Mesothelial cell of epicardium (in vitro differentiated cells): Measurements from ENCODE around the gene AHCY. TPM values are rescaled to one million over a fixed set of nuclear protein-coding genes. Genes with fewer than 3 reads are reported as not detected.

Experiments
- DNase-seq, 2 experiments: peaks; one replicate each; pipeline ENCODE4 v3.0.0; 2021; ENCODE audit warnings: low spot score in 2 of 2; ENCODE audit not compliant: unreplicated experiment in 2 of 2
- H3K27ac Mint-ChIP-seq: 2 replicates; pipeline ENCODE4 v1.8.0; 2021; ENCODE audit warnings: mixed read lengths
- H3K27me3 Mint-ChIP-seq: 2 replicates; pipeline ENCODE4 v1.8.0; 2021; ENCODE audit warnings: low read depth, mixed read lengths
- H3K36me3 Mint-ChIP-seq: 2 replicates; pipeline ENCODE4 v1.8.0; 2021; ENCODE audit warnings: mixed read lengths
- H3K4me1 Mint-ChIP-seq: 2 replicates; pipeline ENCODE4 v1.8.0; 2021; ENCODE audit warnings: mixed read lengths
- H3K4me3 Mint-ChIP-seq: 2 replicates; pipeline ENCODE4 v1.8.0; 2021; ENCODE audit warnings: mild to moderate bottlenecking, moderate library complexity, mixed read lengths
- H3K9me3 Mint-ChIP-seq: 2 replicates; pipeline ENCODE4 v1.8.0; 2021; ENCODE audit warnings: mixed read lengths
- total RNA-seq: library from RNA; stranded (reverse); gene quantifications from 3 replicates; pipeline ENCODE4 v1.2.1, GENCODE V29; 2021
- TF ChIP-seq, protein P1 (sequence below): fragments of 200-600 bp; sonication (generic); IDR thresholded peaks from one replicate; pipeline ENCODE4 v1.5.0; 2021; ENCODE audit warnings: antibody characterized with exemption; ENCODE audit not compliant: unreplicated experiment

The AHCY gene
- total RNA-seq, 1 donor from 2014 or later: 150 TPM

DNA sequence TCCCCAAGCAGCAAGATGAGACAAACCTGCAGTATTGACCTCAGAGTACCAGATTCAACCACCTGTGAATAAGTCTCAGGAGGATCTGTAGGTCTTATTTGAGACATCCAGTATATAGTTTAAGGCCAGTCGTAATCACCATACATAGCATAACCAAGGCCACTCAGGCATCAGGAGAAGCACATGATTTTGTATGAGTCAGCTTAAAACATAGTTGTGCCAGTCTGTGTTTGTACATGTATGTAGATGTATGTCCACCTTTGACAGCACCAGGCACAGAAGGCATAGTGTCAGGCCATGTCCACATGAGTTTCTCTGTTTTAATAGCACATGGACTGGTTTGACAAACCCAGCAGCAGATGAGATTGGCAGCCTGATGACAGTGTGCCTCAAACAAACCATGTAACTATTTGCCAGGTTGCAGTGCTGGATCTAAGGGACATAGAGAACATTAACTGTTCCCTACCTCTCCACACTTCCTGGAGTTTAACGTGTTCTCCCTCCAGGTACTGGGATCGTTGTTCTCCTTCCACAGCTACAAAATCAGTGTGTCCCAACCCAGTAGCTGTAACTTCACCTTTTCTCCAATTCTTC lies 70.6 kb downstream of the AHCY start:
- peaks cover 28% of the 10 kb centered on the region for H3K9me3 Mint-ChIP-seq
- H3K27me3 Mint-ChIP-seq: no peaks in the 10 kb centered on the region
- H3K27ac Mint-ChIP-seq: no peak overlapping the region
- H3K36me3 Mint-ChIP-seq: peaks cover 4% of the 10 kb centered on the region
- H3K4me3 Mint-ChIP-seq: no peak overlapping the region
- H3K4me1 Mint-ChIP-seq: no peaks in the 10 kb centered on the region
- TF ChIP-seq, protein P1, sequence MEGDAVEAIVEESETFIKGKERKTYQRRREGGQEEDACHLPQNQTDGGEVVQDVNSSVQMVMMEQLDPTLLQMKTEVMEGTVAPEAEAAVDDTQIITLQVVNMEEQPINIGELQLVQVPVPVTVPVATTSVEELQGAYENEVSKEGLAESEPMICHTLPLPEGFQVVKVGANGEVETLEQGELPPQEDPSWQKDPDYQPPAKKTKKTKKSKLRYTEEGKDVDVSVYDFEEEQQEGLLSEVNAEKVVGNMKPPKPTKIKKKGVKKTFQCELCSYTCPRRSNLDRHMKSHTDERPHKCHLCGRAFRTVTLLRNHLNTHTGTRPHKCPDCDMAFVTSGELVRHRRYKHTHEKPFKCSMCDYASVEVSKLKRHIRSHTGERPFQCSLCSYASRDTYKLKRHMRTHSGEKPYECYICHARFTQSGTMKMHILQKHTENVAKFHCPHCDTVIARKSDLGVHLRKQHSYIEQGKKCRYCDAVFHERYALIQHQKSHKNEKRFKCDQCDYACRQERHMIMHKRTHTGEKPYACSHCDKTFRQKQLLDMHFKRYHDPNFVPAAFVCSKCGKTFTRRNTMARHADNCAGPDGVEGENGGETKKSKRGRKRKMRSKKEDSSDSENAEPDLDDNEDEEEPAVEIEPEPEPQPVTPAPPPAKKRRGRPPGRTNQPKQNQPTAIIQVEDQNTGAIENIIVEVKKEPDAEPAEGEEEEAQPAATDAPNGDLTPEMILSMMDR: no peak
- DNase-seq: no peak

DNA sequence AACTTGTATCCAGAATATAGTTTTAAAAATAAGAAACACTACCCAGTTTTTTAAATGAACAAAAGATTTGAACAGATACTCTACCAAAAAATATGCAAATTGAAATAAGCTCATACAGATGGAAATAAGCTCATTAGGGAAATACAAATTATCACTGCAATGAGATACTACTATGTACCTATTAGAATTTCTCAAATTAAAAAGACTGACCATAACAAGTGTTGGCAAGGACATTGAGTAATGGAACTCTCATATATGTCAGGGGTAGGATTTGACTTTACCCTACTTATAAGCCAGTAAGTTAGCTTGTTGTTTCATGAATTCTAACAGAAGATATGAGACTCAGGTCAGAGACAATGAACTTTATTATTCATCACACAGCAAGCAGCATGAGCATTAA lies 71.5 kb downstream of the AHCY start:
- Mint-ChIP-seq H3K4me3 (no peak overlapping the region), H3K9me3 (peaks cover 19% of the 10 kb centered on the region), H3K27me3 (no peaks in the 10 kb centered on the region), H3K36me3 (peaks cover 3% of the 10 kb centered on the region), H3K4me1 (no peaks in the 10 kb centered on the region), H3K27ac (no peak overlapping the region)
- no peak for DNase-seq
- TF ChIP-seq, protein P1: no peak

Other genes starting within 250 kb of the AHCY start
- gene EIF2S2, start 191.1 kb downstream of the AHCY start, total RNA-seq: 45.5 to 46.7 TPM (median 46.1 TPM) in 3 replicates
- gene ASIP, start 61.9 kb downstream of the AHCY start, total RNA-seq: not detected in 3 replicates
- 54.3 to 62.2 TPM (median 60.2 TPM) in 3 replicates for gene ITCH, start 59.9 kb upstream of the AHCY start, total RNA-seq
- 95.9 to 101 TPM (median 96.7 TPM) in 3 replicates for gene DYNLRB1, start 213.1 kb upstream of the AHCY start, total RNA-seq